ENCODE data around the gene REC114. TPM values are rescaled to one million over a fixed set of nuclear protein-coding genes. Genes with fewer than 3 reads are reported as not detected.

Gene REC114
- total RNA-seq, 1 donor: not detected

DNA sequence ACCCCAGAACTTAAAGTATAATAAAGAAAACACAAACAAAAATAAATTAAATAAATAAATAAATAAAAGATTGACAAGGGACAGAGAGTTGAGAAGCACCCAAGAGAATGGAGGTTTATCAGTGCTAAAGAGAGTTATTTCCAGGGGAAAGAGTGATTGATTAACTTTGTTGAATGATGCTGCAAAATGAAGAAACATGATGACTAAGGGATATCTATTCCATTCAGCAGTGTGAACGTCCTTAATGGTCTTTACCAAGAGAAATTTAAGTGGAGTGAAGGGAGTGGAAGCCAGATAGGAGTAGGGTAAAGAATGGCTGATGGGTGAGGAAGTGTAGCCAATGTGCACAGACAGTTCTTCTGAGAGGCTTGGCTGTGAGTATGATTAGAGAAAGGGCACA lies 11.1 kb downstream of the REC114 start:
- H3K4me3 ChIP-seq (ENCODE audit: low read depth, low read length): no peak overlapping the region
- DNase-seq (ENCODE audit: low read depth): no peak
- TF ChIP-seq, protein P1, sequence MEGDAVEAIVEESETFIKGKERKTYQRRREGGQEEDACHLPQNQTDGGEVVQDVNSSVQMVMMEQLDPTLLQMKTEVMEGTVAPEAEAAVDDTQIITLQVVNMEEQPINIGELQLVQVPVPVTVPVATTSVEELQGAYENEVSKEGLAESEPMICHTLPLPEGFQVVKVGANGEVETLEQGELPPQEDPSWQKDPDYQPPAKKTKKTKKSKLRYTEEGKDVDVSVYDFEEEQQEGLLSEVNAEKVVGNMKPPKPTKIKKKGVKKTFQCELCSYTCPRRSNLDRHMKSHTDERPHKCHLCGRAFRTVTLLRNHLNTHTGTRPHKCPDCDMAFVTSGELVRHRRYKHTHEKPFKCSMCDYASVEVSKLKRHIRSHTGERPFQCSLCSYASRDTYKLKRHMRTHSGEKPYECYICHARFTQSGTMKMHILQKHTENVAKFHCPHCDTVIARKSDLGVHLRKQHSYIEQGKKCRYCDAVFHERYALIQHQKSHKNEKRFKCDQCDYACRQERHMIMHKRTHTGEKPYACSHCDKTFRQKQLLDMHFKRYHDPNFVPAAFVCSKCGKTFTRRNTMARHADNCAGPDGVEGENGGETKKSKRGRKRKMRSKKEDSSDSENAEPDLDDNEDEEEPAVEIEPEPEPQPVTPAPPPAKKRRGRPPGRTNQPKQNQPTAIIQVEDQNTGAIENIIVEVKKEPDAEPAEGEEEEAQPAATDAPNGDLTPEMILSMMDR (IDR thresholded peaks at IDR 0.05; ENCODE audit: insufficient read depth, low read length): no peak

DNA sequence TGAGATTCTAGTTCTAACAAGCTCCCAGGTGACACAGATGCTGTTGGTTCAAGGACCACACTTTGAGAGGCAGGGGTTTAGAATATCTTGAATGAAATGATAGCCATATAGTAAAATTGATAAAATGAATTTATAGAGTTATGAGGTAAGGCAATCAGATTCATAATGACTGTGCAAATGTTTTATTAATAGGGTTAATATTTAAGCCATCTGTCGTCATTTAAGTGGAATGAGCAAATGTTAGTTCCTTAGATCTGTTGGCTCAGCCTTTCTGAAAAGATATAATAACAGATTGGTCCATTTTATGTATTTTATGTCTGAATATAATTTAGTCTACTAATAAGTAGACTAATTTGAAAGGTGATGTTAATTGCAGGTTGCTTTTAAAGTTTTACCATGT lies 12.9 kb downstream of the REC114 start:
- no peak for DNase-seq (ENCODE audit: low read depth)
- TF ChIP-seq, protein P1 (IDR thresholded peaks at IDR 0.05; ENCODE audit: insufficient read depth, low read length): no peak
- no peak overlapping the region for H3K4me3 ChIP-seq (ENCODE audit: low read depth, low read length)

DNA sequence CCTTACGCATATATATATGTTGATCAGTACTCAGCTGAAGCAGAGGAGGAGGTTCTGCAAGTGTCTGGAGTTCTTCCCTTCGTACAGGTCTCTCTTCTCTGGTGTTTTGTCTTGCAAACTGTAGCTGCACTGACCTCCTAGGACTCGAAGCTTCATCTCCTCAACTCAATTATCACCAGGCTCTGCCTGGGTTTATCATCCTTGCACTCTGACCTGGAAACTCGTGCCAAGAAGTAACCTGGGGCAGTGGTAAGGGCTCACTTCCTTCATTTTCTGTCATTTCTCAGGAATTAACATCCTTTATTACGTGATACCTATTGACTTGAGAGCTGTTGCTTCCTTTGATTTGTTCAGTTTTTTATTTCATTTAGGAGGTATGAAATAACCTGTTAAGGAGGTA lies 14.4 kb downstream of the REC114 start:
- TF ChIP-seq, protein P1 (IDR thresholded peaks at IDR 0.05; ENCODE audit: insufficient read depth, low read length): no peak
- DNase-seq (ENCODE audit: low read depth): no peak
- H3K4me3 ChIP-seq (ENCODE audit: low read depth, low read length): no peak overlapping the region

DNA sequence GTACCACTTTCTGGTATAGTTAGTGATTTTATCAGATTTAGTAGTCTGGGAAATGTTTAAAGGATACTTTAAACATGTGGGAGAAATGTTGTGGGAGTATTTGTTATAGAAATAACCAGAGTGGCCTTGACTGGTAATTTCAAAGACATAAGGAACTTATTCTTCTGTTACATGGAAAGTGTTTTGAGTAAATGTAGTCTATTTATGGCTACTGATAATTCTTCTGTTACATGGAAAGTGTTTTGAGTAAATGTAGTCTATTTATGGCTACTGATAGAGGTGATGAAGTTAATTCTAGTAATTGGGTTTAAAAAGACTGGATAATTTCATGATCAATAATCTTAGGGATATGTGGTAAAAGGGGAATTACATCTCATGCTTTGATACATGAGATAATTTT lies 17.7 kb downstream of the REC114 start:
- H3K4me3 ChIP-seq (ENCODE audit: low read depth, low read length): no peak overlapping the region
- TF ChIP-seq, protein P1 (IDR thresholded peaks at IDR 0.05; ENCODE audit: insufficient read depth, low read length): no peak
- no peak for DNase-seq (ENCODE audit: low read depth)

DNA sequence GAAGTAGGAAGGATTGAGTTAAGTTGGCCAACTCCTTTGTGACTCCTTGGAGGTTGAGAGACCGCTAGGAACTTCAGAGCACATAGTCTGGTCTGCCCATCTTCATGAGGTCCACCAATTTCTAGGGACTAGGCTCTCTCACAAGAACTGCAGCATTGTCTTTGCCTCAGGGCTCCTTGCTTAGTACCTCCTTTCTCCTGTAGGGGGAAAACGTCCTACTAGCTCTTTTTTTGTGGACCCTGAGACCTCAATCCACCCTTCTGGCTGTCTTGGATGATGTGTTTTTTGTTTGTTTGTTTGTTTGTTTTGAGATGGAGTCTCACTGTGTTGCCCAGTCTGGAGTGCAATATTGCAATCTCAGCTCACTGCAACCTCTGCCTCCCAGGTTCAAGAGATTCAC lies 21.6 kb downstream of the REC114 start:
- no peak for DNase-seq (ENCODE audit: low read depth)
- TF ChIP-seq, protein P1 (IDR thresholded peaks at IDR 0.05; ENCODE audit: insufficient read depth, low read length): peak; percentile 25
- H3K4me3 ChIP-seq (ENCODE audit: low read depth, low read length): no peak overlapping the region

DNA sequence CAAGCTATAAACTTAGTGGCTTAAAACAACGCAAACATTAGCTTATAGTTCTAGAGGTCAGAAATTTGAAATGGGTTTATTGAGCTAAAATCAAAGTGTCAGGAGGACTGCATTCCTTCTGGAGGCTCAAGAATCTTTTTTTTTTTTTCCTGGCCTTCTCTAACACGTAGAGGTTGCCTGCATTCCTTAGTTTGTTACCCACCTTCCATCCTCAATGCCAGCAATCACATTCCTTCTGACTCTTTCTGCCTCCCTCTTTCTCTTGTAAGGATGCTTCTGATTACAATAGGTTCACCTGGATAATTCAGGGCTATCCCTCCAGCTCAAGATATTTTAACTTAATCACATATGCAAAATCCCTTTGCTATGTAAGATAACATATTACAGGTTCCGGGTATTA lies 24.8 kb downstream of the REC114 start:
- TF ChIP-seq, protein P1 (IDR thresholded peaks at IDR 0.05; ENCODE audit: insufficient read depth, low read length): no peak
- no peak for DNase-seq (ENCODE audit: low read depth)
- H3K4me3 ChIP-seq (ENCODE audit: low read depth, low read length): no peak overlapping the region

DNA sequence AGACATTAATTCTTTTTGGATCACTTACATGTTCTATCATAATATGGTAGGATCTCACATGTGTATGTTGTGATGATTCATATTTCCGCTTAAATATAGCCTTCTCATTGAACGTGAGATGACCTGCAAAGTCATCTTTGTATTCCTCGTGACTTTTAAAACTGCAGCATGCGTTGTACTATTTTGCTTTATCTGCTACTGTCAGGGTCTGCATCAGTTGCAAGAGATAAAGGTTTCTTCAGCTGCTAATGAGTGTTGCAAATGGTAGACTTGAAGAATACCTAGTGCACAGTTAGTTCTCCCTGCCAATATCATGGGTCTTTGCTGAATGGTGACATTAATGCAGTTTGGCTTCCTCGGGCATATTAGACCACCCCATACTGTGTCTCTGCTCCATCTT lies 31.8 kb downstream of the REC114 start:
- TF ChIP-seq, protein P1 (IDR thresholded peaks at IDR 0.05; ENCODE audit: insufficient read depth, low read length): no peak
- DNase-seq (ENCODE audit: low read depth): no peak

More for the DNA sequence above, 31.8 kb downstream of the REC114 start:
- no peak overlapping the region for H3K4me3 ChIP-seq (ENCODE audit: low read depth, low read length)
